ENCODE measurements around the gene ASB3.
"Not testable (repeated sequence)": the region's sequence is repeated elsewhere in the genome, so short reads cannot be mapped to it uniquely, and the experiment has no call there.

The ASB3 gene

GRCh38 chr2:53729143-53729762 lies 57.5 kb downstream of the ASB3 start:
- DNase-seq = no peak

- no peak for DNase-seq
These were observed 58.8 kb downstream of the ASB3 start for GRCh38 chr2:53727921-53728320.

GRCh38 chr2:53725662-53726061 lies 61.1 kb downstream of the ASB3 start:
- no peak for DNase-seq

GRCh38 chr2:53724536-53724935 lies 62.2 kb downstream of the ASB3 start:
- DNase-seq = no peak

GRCh38 chr2:53720944-53721343 lies 65.8 kb downstream of the ASB3 start:
- DNase-seq = not testable (repeated sequence)

GRCh38 chr2:53715568-53715967 lies 71.2 kb downstream of the ASB3 start:
- DNase-seq = no peak

- DNase-seq = no peak
These were observed 75.4 kb downstream of the ASB3 start for GRCh38 chr2:53711271-53711780.

GRCh38 chr2:53708988-53709387 lies 77.8 kb downstream of the ASB3 start:
- DNase-seq = no peak

- no peak for DNase-seq
These were observed 85.5 kb downstream of the ASB3 start for GRCh38 chr2:53701221-53701620.

- DNase-seq = no peak
These were observed 89.1 kb downstream of the ASB3 start for GRCh38 chr2:53697686-53698085.

- DNase-seq = no peak
These were observed 89.7 kb downstream of the ASB3 start for GRCh38 chr2:53697092-53697491.

GRCh38 chr2:53695575-53695974 lies 91.2 kb downstream of the ASB3 start:
- no peak for DNase-seq

GRCh38 chr2:53694096-53694771 lies 92.5 kb downstream of the ASB3 start:
- DNase-seq = no peak

- no peak for DNase-seq
These were observed 95.9 kb downstream of the ASB3 start for GRCh38 chr2:53690876-53691275.

GRCh38 chr2:53672881-53673522 lies 113.8 kb downstream of the ASB3 start:
- DNase-seq = no peak

- no peak for DNase-seq
These were observed 116.4 kb downstream of the ASB3 start for GRCh38 chr2:53670331-53670730.

GRCh38 chr2:53668624-53669026 lies 118.1 kb downstream of the ASB3 start:
- no peak for DNase-seq

- DNase-seq = not testable (repeated sequence)
These were observed 119.6 kb downstream of the ASB3 start for GRCh38 chr2:53667130-53667529.

- no peak for DNase-seq
These were observed 125.9 kb downstream of the ASB3 start for GRCh38 chr2:53660886-53661285.

- DNase-seq = not testable (repeated sequence)
These were observed 128.3 kb downstream of the ASB3 start for GRCh38 chr2:53658474-53658873.

GRCh38 chr2:53655256-53655655 lies 131.5 kb downstream of the ASB3 start:
- no peak for DNase-seq

- no peak for DNase-seq
These were observed 132.4 kb downstream of the ASB3 start for GRCh38 chr2:53654396-53654795.

- no peak for DNase-seq
These were observed 134.6 kb downstream of the ASB3 start for GRCh38 chr2:53652131-53652530.

- no peak for DNase-seq
These were observed 140.0 kb downstream of the ASB3 start for GRCh38 chr2:53646788-53647187.

Data from stimulated activated CD4-positive, alpha-beta T cell treated with anti-CD3 and anti-CD28 coated beads, Interleukin-4, amount 100 ng/mL, for 1 hour (primary cell).